DND-41 (cell line): ENCODE measurements around the gene HPCAL1.

ENCODE experiments used
- EZH2 ChIP-seq: IDR thresholded peaks from 3 replicates; pipeline ENCODE4 v1.6.1; 2012; ENCODE audit warnings: borderline replicate concordance, low read depth, mild to moderate bottlenecking, moderate library complexity, low read length, inconsistent platforms; ENCODE audit not compliant: severe bottlenecking
- TF ChIP-seq, protein P1 (sequence below): IDR thresholded peaks from 2 replicates; pipeline ENCODE4 v1.5.1; 2012; ENCODE audit warnings: borderline replicate concordance, low read length, moderate library complexity, mild to moderate bottlenecking; ENCODE audit not compliant: poor library complexity, severe bottlenecking; ENCODE audit errors: extremely low read depth

DNA sequence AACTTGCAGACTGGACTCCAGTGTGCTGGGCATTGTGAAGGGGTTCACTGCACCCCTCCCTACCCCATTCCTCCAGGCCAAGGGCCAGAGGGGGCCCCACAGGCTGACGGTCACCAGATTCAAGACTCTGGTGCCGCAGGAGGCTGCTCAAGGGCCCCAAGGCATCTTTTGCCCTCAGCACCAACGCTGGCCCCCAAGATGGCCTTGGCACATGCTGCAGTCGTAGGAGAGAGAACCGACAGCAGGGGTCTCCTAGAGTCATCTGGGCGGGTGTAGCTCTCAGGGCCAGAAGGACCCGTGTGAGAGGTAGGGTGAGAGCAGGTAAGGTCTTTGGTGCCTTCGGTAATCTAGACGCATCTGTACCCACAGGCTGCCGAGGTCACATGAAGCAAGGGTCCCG, 164.1 kb downstream of the HPCAL1 start:
- TF ChIP-seq, protein P1, sequence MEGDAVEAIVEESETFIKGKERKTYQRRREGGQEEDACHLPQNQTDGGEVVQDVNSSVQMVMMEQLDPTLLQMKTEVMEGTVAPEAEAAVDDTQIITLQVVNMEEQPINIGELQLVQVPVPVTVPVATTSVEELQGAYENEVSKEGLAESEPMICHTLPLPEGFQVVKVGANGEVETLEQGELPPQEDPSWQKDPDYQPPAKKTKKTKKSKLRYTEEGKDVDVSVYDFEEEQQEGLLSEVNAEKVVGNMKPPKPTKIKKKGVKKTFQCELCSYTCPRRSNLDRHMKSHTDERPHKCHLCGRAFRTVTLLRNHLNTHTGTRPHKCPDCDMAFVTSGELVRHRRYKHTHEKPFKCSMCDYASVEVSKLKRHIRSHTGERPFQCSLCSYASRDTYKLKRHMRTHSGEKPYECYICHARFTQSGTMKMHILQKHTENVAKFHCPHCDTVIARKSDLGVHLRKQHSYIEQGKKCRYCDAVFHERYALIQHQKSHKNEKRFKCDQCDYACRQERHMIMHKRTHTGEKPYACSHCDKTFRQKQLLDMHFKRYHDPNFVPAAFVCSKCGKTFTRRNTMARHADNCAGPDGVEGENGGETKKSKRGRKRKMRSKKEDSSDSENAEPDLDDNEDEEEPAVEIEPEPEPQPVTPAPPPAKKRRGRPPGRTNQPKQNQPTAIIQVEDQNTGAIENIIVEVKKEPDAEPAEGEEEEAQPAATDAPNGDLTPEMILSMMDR = no peak
- TF ChIP-seq EZH2 = no peak
